Stimulated activated CD8-positive, alpha-beta memory T cell treated with anti-CD3 and anti-CD28 coated beads, Interleukin-7, amount 100 ng/mL, for 48 hours (primary cell): Measurements from ENCODE around the gene ALX3.
"Not testable (repeated sequence)": the region's sequence is repeated elsewhere in the genome, so short reads cannot be mapped to it uniquely, and the experiment has no call there.

Experiments used
- DNase-seq, 2 donors: peaks; one replicate each; pipeline ENCODE4 v3.0.0-alpha.2; 2020; ENCODE audit warnings: low read depth in 1 of 2; ENCODE audit errors: extremely low read depth in 1 of 2

Gene ALX3

GRCh38 chr1:110048923-110049601 is 21.4 kb downstream of the ALX3 start:
- no peak for DNase-seq

- DNase-seq: no peak
Measured at GRCh38 chr1:110048240-110048639, 22.2 kb downstream of the ALX3 start.

GRCh38 chr1:110047463-110047862 is 23.0 kb downstream of the ALX3 start:
- no peak for DNase-seq

GRCh38 chr1:110043016-110043415 is 27.5 kb downstream of the ALX3 start:
- DNase-seq: no peak

- peak in 1 of 2 donors; percentile 51 for DNase-seq
Measured at GRCh38 chr1:110040548-110040947, 29.9 kb downstream of the ALX3 start.

GRCh38 chr1:110039641-110040040 is 30.8 kb downstream of the ALX3 start:
- DNase-seq: no peak

GRCh38 chr1:110038271-110038670 is 32.2 kb downstream of the ALX3 start:
- no peak for DNase-seq

- DNase-seq: no peak
Measured at GRCh38 chr1:110035236-110035752, 35.2 kb downstream of the ALX3 start.

- peak; percentile 75 to 87 for DNase-seq
Measured at GRCh38 chr1:110034451-110035235, 35.8 kb downstream of the ALX3 start, which contains the start of gene STRIP1. Gene STRIP1, plus strand, starts transcription at chr1:110034624. Its CDS starts 14 bp downstream, at chr1:110034638.

- DNase-seq: no peak
Measured at GRCh38 chr1:110034040-110034450, 36.4 kb downstream of the ALX3 start.

GRCh38 chr1:110033421-110033820 is 37.1 kb downstream of the ALX3 start:
- no peak for DNase-seq

- DNase-seq: no peak
Measured at GRCh38 chr1:110032327-110032726, 38.1 kb downstream of the ALX3 start.

GRCh38 chr1:110030687-110031086 is 39.8 kb downstream of the ALX3 start:
- not testable (repeated sequence) for DNase-seq

- no peak for DNase-seq
Measured at GRCh38 chr1:110024613-110025012, 45.9 kb downstream of the ALX3 start.

GRCh38 chr1:110021285-110021684 is 49.2 kb downstream of the ALX3 start:
- no peak for DNase-seq

- DNase-seq: no peak
Measured at GRCh38 chr1:110019770-110020169, 50.7 kb downstream of the ALX3 start.

- no peak for DNase-seq
Measured at GRCh38 chr1:110018396-110018795, 52.1 kb downstream of the ALX3 start.

GRCh38 chr1:110017792-110018191 is 52.7 kb downstream of the ALX3 start:
- DNase-seq: no peak

GRCh38 chr1:110012100-110012780 is 58.2 kb downstream of the ALX3 start:
- DNase-seq: no peak

- DNase-seq: no peak
Measured at GRCh38 chr1:110011527-110012041, 58.9 kb downstream of the ALX3 start.
